Activated naive CD8-positive, alpha-beta T cell (primary cell): ENCODE results near the gene AGAP6.
"Not testable (repeated sequence)": the region's sequence is repeated elsewhere in the genome, so short reads cannot be mapped to it uniquely, and the experiment has no call there.

Experiments used
- H3K27ac Mint-ChIP-seq: one replicate; pipeline ENCODE4 v1.8.0; 2021; ENCODE audit warnings: mixed read lengths
- H3K27me3 Mint-ChIP-seq: one replicate; pipeline ENCODE4 v1.8.0; 2021; ENCODE audit warnings: mixed read lengths
- H3K36me3 Mint-ChIP-seq: one replicate; pipeline ENCODE4 v1.8.0; 2021; ENCODE audit warnings: mixed read lengths
- H3K4me1 Mint-ChIP-seq: one replicate; pipeline ENCODE4 v1.8.0; 2021; ENCODE audit warnings: low read depth, mixed read lengths
- H3K4me3 Mint-ChIP-seq: one replicate; pipeline ENCODE4 v1.8.0; 2021; ENCODE audit warnings: mild to moderate bottlenecking, mixed read lengths
- H3K9me3 Mint-ChIP-seq: one replicate; pipeline ENCODE4 v1.8.0; 2021; ENCODE audit warnings: low read depth, mixed read lengths

Gene AGAP6

DNA sequence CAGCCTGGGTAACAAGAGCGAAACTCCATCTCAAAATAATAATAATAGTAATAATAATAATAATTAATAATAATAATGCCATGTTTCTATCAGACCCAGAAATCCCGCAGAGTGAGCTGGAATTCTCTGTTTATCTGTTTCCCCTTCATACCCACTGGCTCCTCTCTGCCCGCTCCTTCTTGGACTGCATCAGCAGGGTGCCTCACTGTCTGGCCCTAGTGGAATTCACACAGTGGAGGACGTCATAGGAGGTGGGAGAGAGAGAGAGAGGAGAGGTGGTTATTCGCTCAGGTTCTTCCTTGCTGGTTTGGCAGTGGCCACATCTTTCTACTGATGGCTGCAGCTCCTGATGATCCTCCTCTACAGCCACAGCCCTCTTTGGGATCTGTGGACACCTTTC is 28.7 kb downstream of the AGAP6 start:
- H3K4me3 Mint-ChIP-seq, H3K36me3 Mint-ChIP-seq, H3K4me1 Mint-ChIP-seq, H3K27ac Mint-ChIP-seq, H3K9me3 Mint-ChIP-seq, H3K27me3 Mint-ChIP-seq: not testable (repeated sequence)

DNA sequence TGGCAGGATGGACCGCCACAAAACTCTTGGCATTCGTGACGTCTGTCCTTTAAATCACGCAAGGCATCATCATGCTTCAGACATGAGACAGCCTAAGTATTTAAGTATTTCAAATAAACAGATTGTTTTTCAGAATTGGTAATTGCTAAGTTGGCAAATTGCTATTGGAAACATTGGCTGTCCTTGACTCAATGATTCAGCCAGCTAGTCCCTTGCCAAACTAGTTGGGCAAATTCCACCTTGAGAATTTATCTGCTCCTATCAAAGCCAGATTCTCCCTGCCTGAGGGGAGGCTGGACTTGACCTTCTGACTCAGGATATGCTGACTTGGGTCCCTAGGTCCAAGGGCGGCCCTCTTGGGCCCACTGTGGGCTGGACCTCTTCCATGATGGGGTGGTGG is 29.4 kb downstream of the AGAP6 start:
- not testable (repeated sequence) for H3K4me3 Mint-ChIP-seq, H3K36me3 Mint-ChIP-seq, H3K4me1 Mint-ChIP-seq, H3K9me3 Mint-ChIP-seq, H3K27me3 Mint-ChIP-seq, H3K27ac Mint-ChIP-seq

DNA sequence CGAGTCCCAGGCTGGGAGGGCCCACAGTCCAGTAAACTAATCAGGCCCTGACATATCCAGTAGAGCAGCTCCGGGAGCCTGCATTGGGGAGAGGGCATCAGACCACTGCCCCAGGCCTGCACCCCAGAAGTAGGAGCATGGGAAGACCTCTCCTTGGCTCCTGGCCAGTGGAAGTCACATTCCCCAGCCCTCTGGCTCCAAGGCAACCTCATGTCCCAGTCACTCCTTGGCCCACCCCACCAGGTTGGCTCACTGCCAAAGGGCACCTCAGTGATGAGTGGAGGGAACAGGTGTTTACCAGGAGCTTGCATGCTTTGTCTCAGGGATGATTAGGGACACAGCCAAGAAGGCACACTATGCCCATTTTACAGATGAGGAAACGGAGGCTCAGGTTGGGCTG is 31.1 kb downstream of the AGAP6 start:
- not testable (repeated sequence) for H3K4me3 Mint-ChIP-seq, H3K4me1 Mint-ChIP-seq, H3K27me3 Mint-ChIP-seq, H3K27ac Mint-ChIP-seq, H3K36me3 Mint-ChIP-seq, H3K9me3 Mint-ChIP-seq

DNA sequence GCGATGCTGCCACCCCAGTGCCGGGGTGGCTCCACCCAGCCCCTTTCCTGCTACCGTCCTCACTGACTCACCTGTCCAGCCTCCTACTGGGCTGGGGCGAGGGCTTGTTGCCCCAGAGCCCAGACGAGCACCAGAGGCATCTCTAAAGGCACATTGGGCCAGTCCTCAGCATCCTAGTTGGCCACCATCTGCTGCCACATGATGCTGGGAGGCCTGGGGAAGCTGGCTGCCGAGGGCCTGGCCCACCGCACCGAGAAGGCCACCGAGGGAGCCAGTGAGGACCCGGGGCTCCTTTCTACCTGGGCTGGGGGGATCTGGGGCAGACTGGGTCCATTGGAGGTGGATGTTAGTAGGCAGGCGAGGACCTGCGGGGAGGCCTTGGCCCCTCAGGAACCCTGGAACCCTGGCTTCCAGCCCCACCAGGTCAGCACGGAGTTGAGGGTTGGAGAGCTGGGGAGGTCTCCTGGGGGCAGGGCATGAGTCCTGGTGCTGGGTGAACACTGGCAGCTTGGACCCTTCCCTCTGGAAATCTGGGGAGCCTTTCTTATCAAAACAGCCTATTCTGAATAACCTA is 32.3 kb downstream of the AGAP6 start:
- not testable (repeated sequence) for H3K4me1 Mint-ChIP-seq, H3K27me3 Mint-ChIP-seq, H3K9me3 Mint-ChIP-seq

DNA sequence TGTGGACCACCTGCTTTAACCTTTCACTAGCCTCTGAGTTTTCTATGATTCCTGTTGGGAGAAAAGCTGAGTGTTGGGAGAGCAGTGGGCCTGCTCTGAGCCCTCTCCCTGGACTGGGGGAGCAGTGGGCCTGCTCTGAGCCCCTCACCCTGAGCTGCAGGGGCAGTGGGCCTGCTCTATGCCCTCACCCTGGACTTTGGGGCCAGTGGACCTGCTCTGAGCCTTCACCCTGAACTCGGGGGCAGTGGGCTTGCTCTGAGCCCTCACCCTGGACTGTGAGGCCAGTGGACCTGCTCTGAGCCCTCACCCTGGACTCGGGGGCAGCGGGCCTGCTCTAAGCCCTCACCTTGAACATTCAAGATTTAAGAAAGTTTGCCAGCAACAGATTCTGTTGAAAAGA is 33.4 kb downstream of the AGAP6 start:
- Mint-ChIP-seq H3K27me3 (peaks cover 13% of the 10 kb centered on the region), H3K4me3 (no peak overlapping the region), H3K4me1 (no peaks in the 10 kb centered on the region), H3K27ac (no peak overlapping the region), H3K9me3 (no peaks in the 10 kb centered on the region), H3K36me3 (peaks cover 4% of the 10 kb centered on the region)

More for the DNA sequence above, 32.3 kb downstream of the AGAP6 start:
- H3K36me3 Mint-ChIP-seq, H3K27ac Mint-ChIP-seq, H3K4me3 Mint-ChIP-seq: not testable (repeated sequence)

DNA sequence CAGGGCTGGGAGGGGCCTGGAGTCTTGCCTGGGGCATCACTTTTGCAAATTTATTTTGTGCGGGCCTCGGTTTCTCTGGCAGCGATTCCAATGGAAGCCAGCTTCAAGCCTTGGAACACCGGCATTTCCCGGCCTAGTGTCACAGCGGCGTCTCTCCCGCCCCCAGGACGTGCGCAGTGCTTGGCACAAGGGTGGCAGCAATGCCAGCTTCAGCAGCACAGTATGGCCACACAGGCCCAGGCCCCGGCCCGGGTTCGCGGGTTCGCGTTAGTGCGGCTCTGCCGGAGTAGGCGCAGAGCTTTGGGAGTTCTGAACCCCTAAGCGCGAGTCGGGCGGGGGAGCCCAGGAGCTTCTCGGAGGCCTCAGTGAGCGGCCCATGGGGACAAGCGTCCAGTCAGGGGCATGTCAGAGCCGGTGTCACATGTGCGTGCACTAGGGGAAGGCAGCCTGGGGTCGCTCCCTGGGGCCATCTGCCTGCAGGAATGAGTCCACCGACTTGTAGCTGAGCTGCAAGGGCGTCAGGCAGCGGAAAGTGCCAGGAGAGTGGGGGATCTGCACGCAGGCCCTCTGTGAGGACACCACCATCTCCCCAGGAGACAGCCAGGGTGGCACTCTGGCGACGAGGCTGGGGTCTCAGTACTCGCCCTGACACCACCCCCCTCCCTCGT is 36.6 kb downstream of the AGAP6 start:
- not testable (repeated sequence) for H3K4me1 Mint-ChIP-seq, H3K4me3 Mint-ChIP-seq, H3K9me3 Mint-ChIP-seq

DNA sequence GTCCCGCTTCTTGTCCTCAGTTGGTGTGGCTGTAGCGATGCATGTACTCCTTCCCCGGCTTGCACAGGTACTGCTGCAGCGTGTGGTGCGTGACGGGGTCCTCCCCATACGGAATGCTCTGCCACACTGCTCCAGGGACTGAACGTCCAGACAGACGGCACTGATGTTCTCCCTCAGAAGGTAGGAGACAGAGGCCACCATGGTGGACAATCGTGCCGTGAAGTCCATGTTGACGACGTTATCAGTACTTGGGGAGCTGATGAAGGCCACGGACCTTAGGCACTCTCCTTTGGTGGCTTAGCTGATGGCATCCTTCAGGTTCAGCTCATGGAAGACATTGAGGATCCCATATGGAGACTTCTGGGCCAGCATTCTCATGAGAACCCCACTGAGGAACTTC is 37.4 kb downstream of the AGAP6 start:
- Mint-ChIP-seq H3K36me3 (peaks cover 4% of the 10 kb centered on the region), H3K4me1 (no peaks in the 10 kb centered on the region), H3K27ac (no peak overlapping the region), H3K4me3 (no peak overlapping the region), H3K9me3 (no peaks in the 10 kb centered on the region), H3K27me3 (peaks cover 22% of the 10 kb centered on the region)

More for the DNA sequence above, 36.6 kb downstream of the AGAP6 start:
- H3K27ac Mint-ChIP-seq, H3K36me3 Mint-ChIP-seq: not testable (repeated sequence)
- H3K27me3 Mint-ChIP-seq, result peaks cover 21% of the 10 kb centered on the region

DNA sequence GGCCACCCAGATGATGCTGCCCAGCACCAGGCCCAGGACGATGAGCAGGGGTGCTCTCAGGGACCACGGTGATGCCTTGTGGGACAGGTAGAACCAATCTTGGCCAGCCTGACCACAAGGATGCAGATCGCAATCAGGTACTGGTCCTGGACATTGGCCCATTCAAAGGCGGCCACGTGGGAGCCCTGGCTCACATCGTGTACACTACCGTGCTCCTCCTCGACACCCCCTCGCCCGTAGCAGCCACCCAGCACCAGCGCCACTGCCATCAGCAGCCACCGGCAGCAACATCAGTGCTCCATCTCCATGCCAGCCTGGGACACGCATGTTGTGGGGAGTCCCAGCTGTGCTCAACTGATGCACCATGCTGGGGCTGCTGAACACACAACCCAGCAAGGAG is 39.0 kb downstream of the AGAP6 start:
- H3K4me3 Mint-ChIP-seq, result no peak overlapping the region
- H3K36me3 Mint-ChIP-seq, result peaks cover 4% of the 10 kb centered on the region
- no peaks in the 10 kb centered on the region for H3K9me3 Mint-ChIP-seq
- H3K27ac Mint-ChIP-seq, result no peak overlapping the region
- no peaks in the 10 kb centered on the region for H3K4me1 Mint-ChIP-seq
- H3K27me3 Mint-ChIP-seq, result peaks cover 22% of the 10 kb centered on the region

DNA sequence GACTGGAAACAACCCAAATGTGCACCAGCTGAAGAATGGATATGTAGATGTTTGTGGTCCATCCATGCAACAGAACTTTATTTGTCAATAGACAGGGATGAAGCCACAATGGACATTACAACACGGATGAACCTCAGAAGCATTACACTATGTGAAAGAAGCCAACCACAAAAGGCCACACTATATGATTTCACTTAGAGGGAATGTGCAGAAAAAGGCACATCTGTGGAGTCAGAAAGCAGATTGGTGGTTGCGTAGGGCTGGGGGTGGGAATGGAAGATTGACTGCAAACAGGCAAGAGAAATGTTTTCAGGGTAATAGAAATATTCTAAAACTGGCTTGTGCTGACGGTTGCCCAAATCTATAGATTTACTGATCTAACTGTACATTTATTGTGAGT is 45.3 kb downstream of the AGAP6 start:
- Mint-ChIP-seq H3K4me3 (no peak overlapping the region), H3K27ac (no peak overlapping the region), H3K27me3 (peaks cover 2% of the 10 kb centered on the region), H3K9me3 (no peaks in the 10 kb centered on the region), H3K4me1 (no peaks in the 10 kb centered on the region), H3K36me3 (peaks cover 5% of the 10 kb centered on the region)

DNA sequence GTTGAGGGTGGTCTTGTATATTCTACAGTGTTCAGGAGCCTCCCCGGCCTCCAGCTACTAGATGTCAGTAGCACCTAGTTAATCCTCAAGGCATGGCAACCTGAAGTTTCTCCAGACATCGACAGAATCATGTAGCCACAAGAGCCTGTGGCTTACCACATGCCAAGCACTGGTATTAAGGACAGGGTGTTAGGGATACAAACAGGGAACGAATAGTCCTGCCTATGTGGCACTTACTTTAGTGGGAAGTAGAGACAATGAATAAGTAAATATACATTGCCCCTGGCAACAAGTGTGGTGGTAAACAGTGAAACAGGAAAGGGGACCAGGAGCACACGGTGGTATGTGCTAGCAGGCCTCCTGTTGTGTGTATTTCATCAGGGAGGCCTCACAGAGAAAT is 47.1 kb downstream of the AGAP6 start:
- H3K4me3 Mint-ChIP-seq, H3K4me1 Mint-ChIP-seq, H3K27me3 Mint-ChIP-seq, H3K27ac Mint-ChIP-seq, H3K36me3 Mint-ChIP-seq, H3K9me3 Mint-ChIP-seq: not testable (repeated sequence)

DNA sequence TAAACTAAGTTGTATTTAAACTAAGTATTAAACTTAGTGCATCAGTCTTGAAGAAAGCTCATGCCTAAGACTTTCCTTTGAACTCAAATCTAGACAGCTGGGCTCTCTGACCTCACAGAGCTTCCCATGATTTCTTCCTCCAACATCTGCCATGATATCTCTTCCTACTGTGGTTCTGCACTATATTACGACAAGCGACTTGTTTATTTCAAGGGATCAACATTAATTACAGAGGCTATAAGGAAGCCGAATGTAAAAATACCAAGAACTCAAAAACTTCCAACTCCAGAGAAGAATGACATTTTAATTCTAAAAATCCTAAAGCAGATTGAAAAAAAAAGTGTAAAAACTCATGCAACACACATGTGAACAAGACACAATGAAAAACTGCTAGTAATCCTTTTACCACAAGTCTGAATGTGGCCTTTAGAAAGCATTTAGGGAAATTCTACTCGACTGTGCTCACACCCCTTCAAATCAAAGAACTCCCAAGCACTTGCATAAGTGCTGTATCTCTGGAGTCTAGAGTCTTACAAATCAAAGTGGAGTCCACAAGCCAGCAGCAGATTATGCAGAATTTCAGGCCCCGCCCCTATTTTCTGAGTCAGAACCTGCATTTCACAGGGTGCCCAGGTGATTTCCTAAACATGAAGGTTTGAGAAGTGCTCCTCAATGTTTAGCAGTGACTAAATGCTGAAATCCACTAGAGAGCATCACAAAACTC is 56.9 kb downstream of the AGAP6 start:
- Mint-ChIP-seq H3K4me3 (no peak overlapping the region), H3K9me3 (no peaks in the 10 kb centered on the region), H3K27ac (no peak overlapping the region), H3K27me3 (no peaks in the 10 kb centered on the region), H3K4me1 (no peaks in the 10 kb centered on the region), H3K36me3 (peaks cover 4% of the 10 kb centered on the region)

DNA sequence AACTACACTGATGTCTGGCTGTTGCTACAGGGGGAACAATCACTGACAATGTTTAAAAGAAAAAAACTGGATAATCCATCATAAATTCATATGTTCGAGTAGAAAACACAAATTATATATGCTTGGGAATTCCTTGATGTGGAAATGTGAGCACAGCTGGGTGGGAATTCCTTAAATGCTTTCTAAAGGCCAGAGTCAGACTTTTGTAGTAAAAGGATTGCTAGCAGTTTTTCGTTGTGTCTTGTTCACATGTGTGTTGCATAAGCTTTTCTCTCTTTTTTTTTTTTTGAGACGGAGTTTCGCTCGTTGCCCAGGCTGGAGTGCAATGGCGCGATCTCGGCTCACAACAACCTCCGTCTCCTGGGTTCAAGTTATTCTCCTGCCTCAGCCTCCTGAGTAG is 58.3 kb downstream of the AGAP6 start:
- not testable (repeated sequence) for H3K4me1 Mint-ChIP-seq, H3K4me3 Mint-ChIP-seq, H3K27me3 Mint-ChIP-seq, H3K27ac Mint-ChIP-seq, H3K36me3 Mint-ChIP-seq, H3K9me3 Mint-ChIP-seq

DNA sequence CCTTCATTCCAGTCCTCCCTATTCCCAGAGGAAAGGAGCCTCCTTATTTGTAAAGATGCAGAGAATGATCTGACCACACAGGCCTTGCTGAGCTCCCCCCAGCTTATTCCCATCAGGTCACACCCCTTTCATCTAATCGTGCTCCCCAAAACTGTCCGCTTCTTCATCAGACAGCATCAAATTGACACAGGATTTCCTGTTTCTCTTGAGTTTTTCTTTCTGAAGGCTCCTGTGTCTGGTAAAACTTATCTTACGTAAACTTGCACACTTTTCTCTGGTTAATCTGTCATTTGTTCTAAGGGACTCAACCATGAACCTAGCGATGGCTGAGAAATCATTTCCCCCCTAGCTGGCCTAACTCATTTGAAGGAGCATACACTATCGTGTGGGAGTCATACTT is 59.4 kb downstream of the AGAP6 start:
- H3K36me3 Mint-ChIP-seq, H3K27ac Mint-ChIP-seq, H3K4me3 Mint-ChIP-seq, H3K9me3 Mint-ChIP-seq, H3K27me3 Mint-ChIP-seq, H3K4me1 Mint-ChIP-seq: not testable (repeated sequence)

DNA sequence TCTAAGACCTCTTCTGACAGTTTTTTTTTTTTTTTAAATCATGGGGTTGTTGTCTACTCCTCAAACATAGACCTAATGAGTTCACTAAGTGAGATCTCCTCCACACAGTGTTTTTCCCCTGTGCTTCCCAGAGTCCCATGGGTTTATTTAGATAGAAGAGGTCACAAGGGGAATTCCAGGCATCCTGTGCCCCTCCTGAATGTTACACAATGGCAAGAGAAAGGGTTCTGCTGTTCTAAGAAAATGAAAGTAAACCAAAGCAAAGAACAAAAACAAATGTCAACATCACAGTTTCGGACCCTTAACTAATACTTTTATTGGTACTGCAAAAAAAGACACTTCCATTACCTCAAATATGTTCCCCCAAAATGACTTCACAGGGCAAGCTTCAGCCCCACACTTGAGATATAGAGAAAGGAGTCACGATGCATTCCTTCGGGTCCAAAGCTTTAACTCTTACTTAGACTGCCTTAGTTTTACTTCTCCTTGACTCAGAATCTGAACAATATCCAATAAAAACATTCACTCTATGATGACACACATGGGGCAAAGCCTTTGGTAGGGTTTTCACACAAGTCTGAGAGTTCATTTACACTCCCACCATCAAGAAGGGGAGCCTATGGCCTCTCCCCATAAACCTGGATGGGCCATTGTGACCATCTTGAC is 63.9 kb downstream of the AGAP6 start:
- not testable (repeated sequence) for H3K36me3 Mint-ChIP-seq

DNA sequence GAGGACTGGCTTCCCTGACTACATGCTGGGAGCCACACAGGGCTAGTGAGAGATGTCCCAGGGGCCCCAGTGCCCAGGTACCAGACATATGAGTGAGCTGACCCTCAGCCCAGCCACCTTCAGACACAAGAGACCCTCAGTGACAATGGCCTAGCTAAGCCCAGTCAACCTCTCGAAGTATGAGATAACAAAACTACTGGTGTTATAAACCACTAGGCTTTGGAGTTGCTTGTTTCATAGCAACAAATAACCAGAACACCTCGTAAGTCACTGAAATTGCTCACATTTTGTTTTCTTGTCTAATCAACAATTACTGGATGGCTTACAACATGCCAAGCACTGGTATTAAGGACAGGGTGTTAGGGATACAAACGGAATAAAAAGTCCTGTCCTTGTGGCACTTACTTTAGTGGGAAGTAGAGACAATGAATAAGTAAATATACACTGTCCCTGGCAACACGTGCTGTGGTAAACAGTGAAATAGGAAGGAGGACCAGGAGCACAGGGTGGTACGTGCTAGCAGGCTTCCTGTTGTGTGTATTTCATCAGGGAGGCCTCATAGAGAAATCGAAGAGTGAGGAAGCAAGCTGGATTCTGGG is 64.7 kb downstream of the AGAP6 start:
- H3K27me3 Mint-ChIP-seq, H3K4me1 Mint-ChIP-seq, H3K27ac Mint-ChIP-seq, H3K4me3 Mint-ChIP-seq, H3K9me3 Mint-ChIP-seq, H3K36me3 Mint-ChIP-seq: not testable (repeated sequence)

More for the DNA sequence above, 63.9 kb downstream of the AGAP6 start:
- H3K4me3 Mint-ChIP-seq, H3K9me3 Mint-ChIP-seq, H3K27me3 Mint-ChIP-seq, H3K27ac Mint-ChIP-seq, H3K4me1 Mint-ChIP-seq: not testable (repeated sequence)
